Sigmoid colon (tissue), 7 donors: Measurements from ENCODE around the gene FGF19. TPM values are rescaled to one million over a fixed set of nuclear protein-coding genes. Genes with fewer than 3 reads are reported as not detected.

Source experiments
- DNase-seq: peaks from one replicate; pipeline ENCODE4 v3.0.0-alpha.2; 2019
- H3K27ac ChIP-seq, 4 donors: fragments of 200-600 bp; sonication (generic); one replicate each; pipeline ENCODE4 v1.5.1; 2016 to 2019; ENCODE audit warnings: mild to moderate bottlenecking in 1 of 4
- H3K27me3 ChIP-seq, 3 donors: fragments of 200-600 bp; sonication (generic); one replicate each; pipeline ENCODE4 v1.5.1; 2019; ENCODE audit warnings: mild to moderate bottlenecking in 1 of 3
- H3K36me3 ChIP-seq, 4 donors: fragments of 200-600 bp; sonication (generic); one replicate each; pipeline ENCODE4 v1.5.1; 2016 to 2019
- H3K4me1 ChIP-seq, 4 donors: fragments of 200-600 bp; sonication (generic); one replicate each; pipeline ENCODE4 v1.5.1; 2017 to 2019
- H3K4me3 ChIP-seq, 4 donors: fragments of 200-600 bp; sonication (generic); one replicate each; pipeline ENCODE4 v1.5.1; 2017 to 2019; ENCODE audit warnings: mild to moderate bottlenecking in 2 of 4, moderate library complexity in 1 of 4
- H3K9me3 ChIP-seq, 4 donors: fragments of 200-600 bp in 3 of 4; sonication (generic) in 3 of 4; one replicate each; pipeline versions ENCODE4 v1.5.1 to v1.6.1; 2013 to 2019
- CTCF ChIP-seq, 4 experiments: fragments of 450-650 bp in 3 of 4; fragments of 200-600 bp in 1 of 4; IDR thresholded peaks; one replicate each; pipeline ENCODE4 v1.5.1; 2016 to 2019; ENCODE audit warnings: antibody characterized with exemption in 4 of 4, mild to moderate bottlenecking in 3 of 4, moderate library complexity in 2 of 4
- EP300 ChIP-seq, 4 donors: sonication (generic); formaldehyde crosslinking; IDR thresholded peaks; one replicate each; pipeline ENCODE4 v1.6.1; 2017; ENCODE audit warnings: antibody characterized with exemption in 4 of 4
- POLR2A ChIP-seq, 2 donors: fragments of 450-650 bp; IDR thresholded peaks; one replicate each; pipeline ENCODE4 v1.6.1; 2016; ENCODE audit warnings: antibody characterized with exemption in 2 of 2, mild to moderate bottlenecking in 2 of 2, moderate library complexity in 2 of 2
- POLR2AphosphoS5 ChIP-seq, 4 donors: sonication (generic); formaldehyde crosslinking; IDR thresholded peaks; one replicate each; pipeline ENCODE4 v1.6.1; 2017; ENCODE audit warnings: antibody characterized with exemption in 4 of 4
- WGBS, 2 donors: extraction: QIAGEN DNeasy Blood & Tissue Kit; methylation state at CpG; one replicate each; pipeline ENCODE4 v1.1.7; 2013; 5-methylcytosine and 5-hydroxymethylcytosine counted together
- intact Hi-C: fragments of 100-400 bp; cut with DNase I; formaldehyde crosslinking; loops from one replicate; pipeline ENCODE4 v1.15.1; 2023
- polyA plus RNA-seq, 3 donors: library from polyadenylated mRNA; stranded (reverse); fragments of 200-250 nt; gene quantifications; one replicate each; pipeline ENCODE4 v1.2.3, GENCODE V29; 2013
- total RNA-seq, 4 donors: library from RNA; depleted of rRNA; stranded (reverse); fragments of >200 nt; gene quantifications; one replicate each; pipeline ENCODE4 v1.1.0, GENCODE V29; 2016
- donor health status: healthy with polysubstance abuse.
- donor health status: Bipolar disorder and iron deficiency.
- donor health status: healthy.

The FGF19 gene
- total and polyA plus RNA-seq, 7 donors = not detected

GRCh38 chr11:69657456-69657910 lies 46.3 kb downstream of the FGF19 start:
- no peak overlapping the region for H3K4me3 ChIP-seq
- WGBS, 2 donors = 87 to 92% methylated on average over 14 of the region's 14 CpGs
- H3K36me3 ChIP-seq = peaks cover 0 to 32% (median 2%) of the 10 kb centered on the region in 4 donors
- no peak overlapping the region for H3K27ac ChIP-seq
- no peak for TF ChIP-seq EP300 (IDR thresholded peaks at IDR 0.05)
- no peak for TF ChIP-seq POLR2A (IDR thresholded peaks at IDR 0.05)
- TF ChIP-seq POLR2AphosphoS5 (IDR thresholded peaks at IDR 0.05) = no peak
- TF ChIP-seq CTCF (IDR thresholded peaks at IDR 0.05) = no peak
- intact Hi-C loops = no loop called here
- H3K9me3 ChIP-seq = no peaks in the 10 kb centered on the region
- DNase-seq = no peak
- peaks cover 0 to 10% (median 3%) of the 10 kb centered on the region in 4 donors for H3K4me1 ChIP-seq
- no peaks in the 10 kb centered on the region for H3K27me3 ChIP-seq

- intact Hi-C loops = no loop called here
- TF ChIP-seq POLR2A (IDR thresholded peaks at IDR 0.05) = no peak
- no peak for TF ChIP-seq EP300 (IDR thresholded peaks at IDR 0.05)
- TF ChIP-seq CTCF (IDR thresholded peaks at IDR 0.05) = no peak
- no peak for TF ChIP-seq POLR2AphosphoS5 (IDR thresholded peaks at IDR 0.05)
- peak; percentile 60 for DNase-seq
- Histone ChIP-seq H3K27me3 (no peaks in the 10 kb centered on the region), H3K36me3 (peaks cover 0 to 39% (median 3%) of the 10 kb centered on the region in 4 donors), H3K27ac (no peak overlapping the region), H3K4me1 (peaks cover 0 to 10% (median 3%) of the 10 kb centered on the region in 4 donors), H3K4me3 (no peak overlapping the region), H3K9me3 (no peaks in the 10 kb centered on the region)
- 85 to 89% methylated on average over 20 of the region's 20 CpGs for WGBS, 2 donors
These were observed 47.0 kb downstream of the FGF19 start for GRCh38 chr11:69656536-69657455.

GRCh38 chr11:69655479-69656428 lies 48.1 kb downstream of the FGF19 start:
- intact Hi-C loops = no loop called here
- Histone ChIP-seq H3K4me1 (peaks cover 0 to 10% (median 3%) of the 10 kb centered on the region in 4 donors), H3K27ac (no peak overlapping the region), H3K9me3 (no peaks in the 10 kb centered on the region), H3K27me3 (no peaks in the 10 kb centered on the region), H3K4me3 (no peak overlapping the region), H3K36me3 (peaks cover 0 to 42% (median 4%) of the 10 kb centered on the region in 4 donors)
- TF ChIP-seq CTCF (IDR thresholded peaks at IDR 0.05) (no peak), POLR2A (IDR thresholded peaks at IDR 0.05) (no peak), POLR2AphosphoS5 (IDR thresholded peaks at IDR 0.05) (no peak)
- peak; percentile 58 for DNase-seq
- WGBS, 2 donors = 80 to 89% methylated on average over 19 of the region's 19 CpGs

GRCh38 chr11:69654660-69655478 lies 49.0 kb downstream of the FGF19 start:
- no peak for TF ChIP-seq CTCF (IDR thresholded peaks at IDR 0.05)
- no peak for TF ChIP-seq EP300 (IDR thresholded peaks at IDR 0.05)
- TF ChIP-seq POLR2A (IDR thresholded peaks at IDR 0.05) = no peak
- no peak for TF ChIP-seq POLR2AphosphoS5 (IDR thresholded peaks at IDR 0.05)

More at GRCh38 chr11:69654660-69655478, 49.0 kb downstream of the FGF19 start:
- peaks cover 0 to 46% (median 3%) of the 10 kb centered on the region in 4 donors for H3K36me3 ChIP-seq
- peak; percentile 57 for DNase-seq
- H3K27ac ChIP-seq = no peak overlapping the region
- intact Hi-C loops = no loop called here
- H3K4me1 ChIP-seq = peaks cover 0 to 10% (median 3%) of the 10 kb centered on the region in 4 donors
- no peaks in the 10 kb centered on the region for H3K9me3 ChIP-seq
- WGBS, 2 donors = 19 to 68% methylated on average over 27 of the region's 27 CpGs
- no peaks in the 10 kb centered on the region for H3K27me3 ChIP-seq
- H3K4me3 ChIP-seq = no peak overlapping the region
